Mesodermal cell (in vitro differentiated cells): Measurements from ENCODE around the gene LDAH. TPM values are rescaled to one million over a fixed set of nuclear protein-coding genes. Genes with fewer than 3 reads are reported as not detected.

Experiments used
- H3K27ac ChIP-seq: 2 replicates; pipeline ENCODE4 v1.7.0; 2013; ENCODE audit warnings: mild to moderate bottlenecking, low read depth, low read length, moderate library complexity; ENCODE audit not compliant: severe bottlenecking
- H3K36me3 ChIP-seq: 2 replicates; pipeline ENCODE4 v1.7.1; 2013; ENCODE audit warnings: mild to moderate bottlenecking, low read length, moderate library complexity; ENCODE audit not compliant: control insufficient read depth, insufficient read depth
- H3K4me1 ChIP-seq: one replicate; pipeline ENCODE4 v1.7.1; 2013; ENCODE audit warnings: mild to moderate bottlenecking, low read length; ENCODE audit not compliant: insufficient read depth, control insufficient read depth, poor library complexity, severe bottlenecking
- H3K4me3 ChIP-seq: 2 replicates; pipeline ENCODE4 v1.7.0; 2013; ENCODE audit warnings: low read length, control low read depth, mild to moderate bottlenecking; ENCODE audit not compliant: insufficient read depth, poor library complexity, severe bottlenecking; ENCODE audit errors: extremely low read depth
- H3K9me3 ChIP-seq: 2 replicates; pipeline ENCODE4 v1.7.1; 2013; ENCODE audit warnings: mild to moderate bottlenecking, low read length, moderate library complexity; ENCODE audit not compliant: control insufficient read depth
- WGBS, 2 experiments: methylation state at CpG; one replicate each; pipeline ENCODE4 v1.1.5; 2013; ENCODE audit warnings: missing lambda C conversion rate in 2 of 2; ENCODE audit not compliant: insufficient coverage in 2 of 2; 5-methylcytosine and 5-hydroxymethylcytosine counted together
- polyA plus RNA-seq, 2 experiments: library from polyadenylated mRNA; stranded (reverse); fragments of 50-300 nt; gene quantifications; one replicate each; pipeline ENCODE4 v1.2.3, GENCODE V29; 2013

The LDAH gene
- 32.3 TPM for polyA plus RNA-seq (2013, experiment 1 of 2)
- polyA plus RNA-seq (2013, experiment 2 of 2): 30.1 TPM

- Histone ChIP-seq H3K27ac (peak within 1 kb of the TSS; percentile 88), H3K4me1 (no peaks in the 10 kb centered on the region), H3K9me3 (no peaks in the 10 kb centered on the region), H3K4me3 (peak within 1 kb of the TSS; percentile 91), H3K36me3 (no peaks in the 10 kb centered on the region)
- 0 to 2% methylated on average over 38 to 42 of the region's 46 CpGs for WGBS, 2 experiments
Measured at GRCh38 chr2:20822535-20823490, at the start of gene LDAH. TSS of gene LDAH (minus strand) at chr2:20823101. CDS start at chr2:20801463, 21,638 bp downstream.

GRCh38 chr2:20868377-20868776, 45.5 kb upstream of the LDAH start:
- Histone ChIP-seq H3K36me3 (no peaks in the 10 kb centered on the region), H3K4me1 (no peaks in the 10 kb centered on the region), H3K4me3 (no peak overlapping the region), H3K9me3 (no peaks in the 10 kb centered on the region), H3K27ac (no peak overlapping the region)
- 38 to 55% methylated on average over 2 of the region's 2 CpGs for WGBS, 2 experiments

GRCh38 chr2:20862850-20863249, 39.9 kb upstream of the LDAH start:
- H3K27ac ChIP-seq: no peak overlapping the region
- no peaks in the 10 kb centered on the region for H3K4me1 ChIP-seq
- no CpG with 5 or more reads among the region's 6 CpGs for WGBS, 2 experiments
- no peaks in the 10 kb centered on the region for H3K36me3 ChIP-seq
- H3K4me3 ChIP-seq: no peak overlapping the region
- H3K9me3 ChIP-seq: no peaks in the 10 kb centered on the region

- 88 to 100% methylated on average over 1 to 2 of the region's 4 CpGs for WGBS, 2 experiments
- no peaks in the 10 kb centered on the region for H3K9me3 ChIP-seq
- no peaks in the 10 kb centered on the region for H3K36me3 ChIP-seq
- no peak overlapping the region for H3K27ac ChIP-seq
- H3K4me1 ChIP-seq: no peaks in the 10 kb centered on the region
- no peak overlapping the region for H3K4me3 ChIP-seq
Measured at GRCh38 chr2:20855456-20855855, 32.6 kb upstream of the LDAH start.

- 37 to 57% methylated on average over 3 of the region's 3 CpGs for WGBS, 2 experiments
Measured at GRCh38 chr2:20852670-20853069, 29.8 kb upstream of the LDAH start.

GRCh38 chr2:20852139-20852538, 29.2 kb upstream of the LDAH start:
- Histone ChIP-seq H3K4me1 (no peaks in the 10 kb centered on the region), H3K9me3 (no peaks in the 10 kb centered on the region), H3K4me3 (no peak overlapping the region), H3K36me3 (no peaks in the 10 kb centered on the region), H3K27ac (no peak overlapping the region)
- 50 to 92% methylated on average over 2 of the region's 6 CpGs for WGBS, 2 experiments

More at GRCh38 chr2:20852670-20853069, 29.8 kb upstream of the LDAH start:
- no peak overlapping the region for H3K27ac ChIP-seq
- no peaks in the 10 kb centered on the region for H3K9me3 ChIP-seq
- no peaks in the 10 kb centered on the region for H3K36me3 ChIP-seq
- no peak overlapping the region for H3K4me3 ChIP-seq
- no peaks in the 10 kb centered on the region for H3K4me1 ChIP-seq

- Histone ChIP-seq H3K4me3 (no peak overlapping the region), H3K27ac (no peak overlapping the region), H3K9me3 (no peaks in the 10 kb centered on the region), H3K4me1 (no peaks in the 10 kb centered on the region), H3K36me3 (no peaks in the 10 kb centered on the region)
- WGBS, 2 experiments: 67 to 100% methylated on average over 1 of the region's 2 CpGs
Measured at GRCh38 chr2:20844246-20844645, 21.3 kb upstream of the LDAH start.

- Histone ChIP-seq H3K4me3 (no peak overlapping the region), H3K9me3 (no peaks in the 10 kb centered on the region), H3K4me1 (no peaks in the 10 kb centered on the region), H3K36me3 (no peaks in the 10 kb centered on the region), H3K27ac (no peak overlapping the region)
- no CpG with 5 or more reads among the region's 1 CpG for WGBS, 2 experiments
Measured at GRCh38 chr2:20839052-20839451, 16.2 kb upstream of the LDAH start.

- Histone ChIP-seq H3K4me1 (no peaks in the 10 kb centered on the region), H3K36me3 (no peaks in the 10 kb centered on the region), H3K27ac (no peak overlapping the region), H3K9me3 (no peaks in the 10 kb centered on the region), H3K4me3 (no peak overlapping the region)
- 78% methylated on average over 1 of the region's 2 CpGs; no CpG with 5 or more reads in 1 of the 2 experiments for WGBS, 2 experiments
Measured at GRCh38 chr2:20838016-20838415, 15.1 kb upstream of the LDAH start.

GRCh38 chr2:20836521-20836920, 13.6 kb upstream of the LDAH start:
- no peaks in the 10 kb centered on the region for H3K4me1 ChIP-seq
- H3K4me3 ChIP-seq: no peak overlapping the region
- H3K36me3 ChIP-seq: no peaks in the 10 kb centered on the region
- no peak overlapping the region for H3K27ac ChIP-seq
- WGBS, 2 experiments: no CpG with 5 or more reads among the region's 1 CpG
- no peaks in the 10 kb centered on the region for H3K9me3 ChIP-seq

GRCh38 chr2:20834331-20834730, 11.4 kb upstream of the LDAH start:
- H3K27ac ChIP-seq: no peak overlapping the region
- no CpG with 5 or more reads among the region's 2 CpGs for WGBS, 2 experiments

More at GRCh38 chr2:20834331-20834730, 11.4 kb upstream of the LDAH start:
- no peaks in the 10 kb centered on the region for H3K4me1 ChIP-seq
- H3K36me3 ChIP-seq: no peaks in the 10 kb centered on the region
- no peaks in the 10 kb centered on the region for H3K9me3 ChIP-seq
- H3K4me3 ChIP-seq: no peak overlapping the region
